ENCODE measurements around the gene PPP3CA.

DNA sequence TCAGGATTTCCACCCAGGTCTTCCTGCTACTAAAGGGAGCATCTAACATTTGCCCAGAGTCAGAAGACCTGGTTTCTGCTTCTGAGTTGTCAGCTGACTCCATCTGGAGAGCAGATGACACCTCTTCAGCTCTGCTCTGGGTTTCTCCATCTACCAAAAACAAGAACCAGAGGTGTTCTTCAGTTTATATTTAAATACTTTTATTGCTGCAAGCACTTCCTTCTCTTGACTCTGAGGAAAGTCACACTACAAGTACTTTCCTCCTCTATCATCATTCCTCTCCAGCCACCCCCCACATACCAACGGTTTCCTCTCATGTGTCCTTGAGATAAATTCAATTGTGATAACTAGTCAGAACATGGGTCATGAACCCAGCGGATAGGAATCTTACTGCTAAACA is 88.4 kb downstream of the PPP3CA start:
- TF ChIP-seq, protein P1, sequence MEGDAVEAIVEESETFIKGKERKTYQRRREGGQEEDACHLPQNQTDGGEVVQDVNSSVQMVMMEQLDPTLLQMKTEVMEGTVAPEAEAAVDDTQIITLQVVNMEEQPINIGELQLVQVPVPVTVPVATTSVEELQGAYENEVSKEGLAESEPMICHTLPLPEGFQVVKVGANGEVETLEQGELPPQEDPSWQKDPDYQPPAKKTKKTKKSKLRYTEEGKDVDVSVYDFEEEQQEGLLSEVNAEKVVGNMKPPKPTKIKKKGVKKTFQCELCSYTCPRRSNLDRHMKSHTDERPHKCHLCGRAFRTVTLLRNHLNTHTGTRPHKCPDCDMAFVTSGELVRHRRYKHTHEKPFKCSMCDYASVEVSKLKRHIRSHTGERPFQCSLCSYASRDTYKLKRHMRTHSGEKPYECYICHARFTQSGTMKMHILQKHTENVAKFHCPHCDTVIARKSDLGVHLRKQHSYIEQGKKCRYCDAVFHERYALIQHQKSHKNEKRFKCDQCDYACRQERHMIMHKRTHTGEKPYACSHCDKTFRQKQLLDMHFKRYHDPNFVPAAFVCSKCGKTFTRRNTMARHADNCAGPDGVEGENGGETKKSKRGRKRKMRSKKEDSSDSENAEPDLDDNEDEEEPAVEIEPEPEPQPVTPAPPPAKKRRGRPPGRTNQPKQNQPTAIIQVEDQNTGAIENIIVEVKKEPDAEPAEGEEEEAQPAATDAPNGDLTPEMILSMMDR (IDR thresholded peaks at IDR 0.05): no peak
- no peak for TF ChIP-seq POLR2A (IDR thresholded peaks at IDR 0.05)

Measured in right lobe of liver (tissue), 4 donors.